Inferior parietal cortex (tissue), 1 donor: ENCODE measurements around the gene SLC22A7.

Experiments
- DNase-seq: peaks from one replicate; pipeline ENCODE4 v3.0.0-alpha.2; 2016; ENCODE audit errors: extremely low spot score

The SLC22A7 gene

DNA sequence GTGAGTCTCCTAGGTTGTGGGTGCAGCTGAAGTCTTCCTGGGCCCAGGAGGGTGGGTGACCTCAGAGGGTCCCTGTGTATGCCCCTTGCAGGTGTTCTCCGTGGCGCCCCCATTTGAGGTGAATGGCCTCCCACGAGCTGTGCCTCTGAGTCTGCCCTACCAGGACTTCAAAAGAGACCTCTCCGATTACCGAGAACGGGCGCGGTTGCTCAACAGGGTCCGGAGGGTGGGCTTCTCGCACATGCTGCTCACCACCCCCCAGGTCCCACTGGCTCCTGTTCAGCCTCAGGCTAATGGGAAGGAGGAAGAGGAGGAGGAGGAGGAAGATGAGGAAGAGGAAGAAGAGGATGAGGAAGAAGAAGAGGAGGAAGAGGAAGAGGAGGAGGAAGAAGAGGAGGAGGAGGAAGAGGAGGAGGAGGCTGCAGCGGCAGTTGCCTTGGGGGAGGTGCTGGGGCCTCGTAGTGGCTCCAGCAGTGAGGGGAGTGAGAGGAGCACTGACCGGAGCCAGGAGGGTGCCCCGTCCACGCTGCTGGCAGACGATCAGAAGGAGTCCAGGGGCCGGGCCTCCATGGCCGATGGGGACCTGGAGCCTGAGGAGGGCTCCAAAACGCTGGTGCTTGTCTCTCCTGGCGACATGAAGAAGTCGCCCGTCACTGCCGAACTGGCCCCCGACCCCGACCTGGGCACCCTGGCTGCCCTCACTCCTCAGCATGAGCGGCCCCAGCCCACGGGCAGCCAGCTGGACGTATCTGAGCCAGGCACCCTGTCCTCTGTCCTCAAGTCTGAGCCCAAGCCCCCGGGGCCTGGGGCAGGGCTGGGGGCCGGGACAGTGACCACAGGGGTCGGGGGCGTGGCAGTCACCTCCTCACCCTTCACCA is 15.2 kb upstream of the SLC22A7 start:
- DNase-seq = no peak

DNA sequence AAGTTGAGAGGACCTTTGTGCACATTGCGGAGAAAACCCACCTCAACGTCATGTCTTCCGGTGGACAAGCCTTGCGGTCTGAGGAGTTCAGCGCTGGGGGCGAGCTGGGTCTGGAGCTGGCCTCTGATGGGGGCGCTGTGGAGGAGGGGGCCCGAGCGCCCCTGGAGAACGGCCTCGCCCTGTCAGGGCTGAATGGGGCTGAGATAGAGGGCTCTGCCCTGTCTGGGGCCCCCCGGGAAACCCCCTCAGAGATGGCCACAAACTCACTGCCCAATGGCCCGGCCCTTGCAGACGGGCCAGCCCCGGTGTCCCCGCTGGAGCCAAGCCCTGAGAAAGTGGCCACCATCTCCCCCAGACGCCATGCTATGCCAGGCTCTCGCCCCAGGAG is 14.6 kb upstream of the SLC22A7 start:
- no peak for DNase-seq

DNA sequence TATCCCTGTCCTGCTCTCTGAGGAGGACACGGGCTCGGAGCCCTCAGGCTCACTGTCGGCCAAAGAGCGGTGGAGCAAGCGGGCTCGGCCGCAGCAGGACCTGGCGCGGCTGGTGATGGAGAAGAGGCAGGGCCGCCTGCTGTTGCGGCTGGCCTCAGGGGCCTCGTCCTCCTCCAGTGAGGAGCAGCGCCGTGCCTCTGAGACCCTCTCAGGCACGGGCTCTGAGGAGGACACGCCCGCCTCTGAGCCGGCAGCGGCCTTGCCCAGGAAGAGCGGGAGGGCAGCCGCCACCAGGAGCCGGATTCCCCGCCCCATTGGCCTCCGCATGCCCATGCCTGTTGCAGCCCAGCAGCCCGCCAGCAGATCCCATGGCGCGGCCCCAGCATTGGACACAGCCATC is 14.2 kb upstream of the SLC22A7 start:
- no peak for DNase-seq

DNA sequence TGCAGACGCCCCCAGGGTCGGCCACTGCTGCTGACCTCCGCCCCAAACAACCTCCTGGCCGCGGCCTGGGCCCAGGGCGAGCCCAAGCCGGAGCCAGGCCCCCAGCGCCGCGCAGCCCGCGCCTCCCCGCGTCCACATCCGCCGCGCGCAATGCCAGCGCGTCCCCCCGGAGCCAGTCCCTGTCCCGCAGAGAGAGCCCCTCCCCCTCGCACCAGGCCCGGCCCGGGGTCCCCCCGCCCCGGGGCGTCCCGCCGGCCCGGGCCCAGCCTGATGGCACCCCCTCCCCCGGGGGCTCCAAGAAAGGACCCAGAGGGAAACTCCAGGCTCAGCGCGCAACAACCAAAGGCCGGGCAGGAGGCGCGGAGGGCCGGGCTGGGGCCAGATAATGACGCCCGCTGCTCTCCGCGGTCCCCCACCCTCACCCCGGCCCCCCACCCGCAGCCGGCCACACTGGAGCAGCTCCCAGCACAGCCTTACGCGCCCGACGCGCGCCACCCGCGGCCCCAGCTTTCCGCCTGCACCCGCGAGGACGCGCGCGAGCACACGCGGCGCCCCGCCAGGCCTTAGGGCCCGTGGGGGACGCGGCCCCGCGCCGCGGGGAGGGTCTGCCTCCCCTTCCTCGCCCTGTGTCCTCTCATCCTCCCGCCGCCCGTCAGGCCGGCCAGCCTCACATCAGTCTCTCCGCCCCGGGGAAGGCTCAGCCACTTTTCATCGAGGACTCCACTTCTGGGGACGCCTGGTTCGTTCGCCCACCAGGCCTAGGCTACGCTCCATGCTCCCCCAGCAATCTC is 12.9 kb upstream of the SLC22A7 start:
- DNase-seq = no peak

DNA sequence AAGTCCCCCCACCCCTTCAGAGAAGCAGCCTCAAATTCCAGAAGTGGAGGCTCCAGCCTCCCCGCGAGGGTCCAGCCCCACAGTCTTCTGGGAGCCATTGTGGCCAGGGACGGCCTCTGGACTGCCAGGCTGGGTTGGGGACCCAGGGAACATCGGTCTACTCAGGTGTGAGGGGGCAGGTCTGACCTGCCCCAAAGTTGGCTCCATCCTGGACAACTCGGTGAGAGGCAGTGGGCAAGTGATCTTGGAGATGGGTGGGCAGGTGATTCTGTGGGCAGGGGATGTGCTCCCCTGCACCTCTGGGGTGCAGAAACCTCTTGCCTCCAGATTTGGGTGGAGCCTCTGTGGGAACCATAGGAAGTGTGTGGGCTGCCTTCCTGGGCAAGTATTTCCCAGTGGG is 12.2 kb upstream of the SLC22A7 start:
- no peak for DNase-seq

DNA sequence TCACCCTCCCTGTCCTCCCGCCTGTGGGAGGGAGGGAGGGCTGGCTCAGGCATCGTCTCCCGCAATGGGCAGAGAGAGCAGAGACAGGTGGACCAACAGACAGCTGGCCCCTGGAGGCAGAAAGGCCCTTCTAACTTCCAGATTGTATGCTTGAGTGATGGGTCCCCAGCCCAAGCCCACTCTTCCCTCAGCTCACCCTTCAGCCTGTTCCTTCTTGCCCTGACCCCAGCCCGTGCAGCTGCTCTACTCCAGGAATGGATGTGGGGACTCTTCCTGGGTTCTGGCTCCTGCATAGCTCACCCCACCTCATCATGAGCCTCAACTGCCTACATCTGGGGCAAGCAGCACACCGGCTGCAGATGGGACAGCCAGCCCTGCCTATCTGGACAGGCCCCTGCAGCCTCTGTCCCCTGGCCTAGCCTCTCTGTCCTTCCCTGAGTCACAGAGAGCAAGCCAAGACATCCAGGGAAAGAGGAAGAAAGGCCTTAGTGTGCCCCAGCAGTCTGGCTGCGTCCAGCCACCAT is 11.5 kb upstream of the SLC22A7 start:
- DNase-seq = no peak

DNA sequence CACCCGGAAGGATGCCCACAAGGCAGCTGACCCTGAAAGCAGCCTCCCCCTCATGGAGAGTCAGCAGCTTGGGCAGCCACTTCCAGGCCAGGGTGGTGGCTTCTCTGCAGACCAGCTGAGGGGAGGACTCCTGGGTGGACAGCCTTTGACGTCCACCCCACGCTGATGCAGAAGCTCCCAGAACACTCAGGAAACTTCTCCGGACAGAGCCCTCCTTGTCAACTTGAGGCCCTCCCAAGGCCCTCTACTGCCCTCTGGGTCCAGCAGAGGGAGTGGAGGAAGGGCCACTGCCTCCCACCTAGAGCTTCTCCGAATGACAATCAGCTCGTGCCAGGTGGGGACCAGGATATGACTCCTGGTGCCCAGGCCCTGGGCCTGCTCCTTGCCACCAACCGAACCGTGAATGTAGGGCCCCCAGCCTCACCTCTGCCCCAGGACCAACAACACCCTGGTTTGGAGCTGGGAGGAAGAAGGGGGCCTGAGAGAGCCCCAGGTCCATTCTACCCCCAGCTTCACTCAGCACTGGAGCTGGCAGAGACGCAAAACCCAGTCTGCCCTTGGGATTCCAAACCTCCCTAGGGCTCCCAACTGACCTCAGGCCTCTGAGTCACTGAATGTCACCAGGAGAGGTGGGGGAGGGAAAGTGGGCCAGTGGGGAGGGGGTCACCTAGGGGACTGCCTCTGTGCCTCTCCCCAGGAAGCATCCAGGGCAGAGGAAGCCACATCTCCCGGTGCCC is 10.9 kb upstream of the SLC22A7 start:
- no peak for DNase-seq

DNA sequence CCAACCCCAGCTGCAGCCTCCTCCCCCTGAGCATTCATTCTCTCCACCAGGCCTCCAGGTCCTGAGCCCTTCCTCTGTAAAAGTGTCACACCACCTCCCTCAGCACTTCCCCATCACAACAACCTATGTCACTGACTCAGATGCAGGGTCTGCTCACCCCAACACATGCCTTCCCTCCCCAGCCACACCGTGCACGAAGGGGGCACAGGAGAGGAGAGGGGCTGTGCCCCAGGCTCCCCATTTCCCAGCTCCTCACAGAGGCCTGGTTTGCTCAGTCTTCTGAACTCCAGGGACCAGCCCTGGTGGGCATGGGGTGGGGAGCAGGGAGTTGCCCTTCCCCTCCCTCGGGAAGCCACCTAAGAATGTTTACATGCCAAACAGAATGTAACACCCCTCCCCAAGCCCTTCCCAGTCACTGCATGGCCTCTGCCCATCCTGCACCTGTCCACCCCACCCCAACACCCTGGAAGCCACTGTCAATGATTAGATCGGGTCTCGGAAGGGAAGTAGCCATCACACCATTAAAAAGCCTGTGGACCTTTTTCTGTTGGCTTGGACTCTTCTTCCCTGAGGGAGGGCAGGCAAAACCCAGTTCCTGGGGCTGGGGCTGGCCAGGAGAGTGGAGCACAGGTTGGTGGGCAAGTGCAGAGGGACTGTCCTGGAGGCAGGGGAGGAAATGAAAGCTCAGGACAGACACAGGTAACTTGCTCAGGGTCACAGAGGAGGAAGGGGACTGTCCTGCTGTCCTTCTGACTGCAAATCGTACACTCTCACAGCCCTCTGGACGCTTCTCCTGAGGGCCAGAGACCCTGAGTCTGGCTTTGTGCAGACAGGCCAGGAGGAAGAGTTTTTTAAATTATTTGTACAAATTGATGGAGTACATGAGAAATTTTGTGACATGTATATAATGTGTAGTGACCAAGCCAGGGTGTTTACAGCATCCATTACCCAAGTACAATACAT is 10.1 kb upstream of the SLC22A7 start:
- DNase-seq = no peak

DNA sequence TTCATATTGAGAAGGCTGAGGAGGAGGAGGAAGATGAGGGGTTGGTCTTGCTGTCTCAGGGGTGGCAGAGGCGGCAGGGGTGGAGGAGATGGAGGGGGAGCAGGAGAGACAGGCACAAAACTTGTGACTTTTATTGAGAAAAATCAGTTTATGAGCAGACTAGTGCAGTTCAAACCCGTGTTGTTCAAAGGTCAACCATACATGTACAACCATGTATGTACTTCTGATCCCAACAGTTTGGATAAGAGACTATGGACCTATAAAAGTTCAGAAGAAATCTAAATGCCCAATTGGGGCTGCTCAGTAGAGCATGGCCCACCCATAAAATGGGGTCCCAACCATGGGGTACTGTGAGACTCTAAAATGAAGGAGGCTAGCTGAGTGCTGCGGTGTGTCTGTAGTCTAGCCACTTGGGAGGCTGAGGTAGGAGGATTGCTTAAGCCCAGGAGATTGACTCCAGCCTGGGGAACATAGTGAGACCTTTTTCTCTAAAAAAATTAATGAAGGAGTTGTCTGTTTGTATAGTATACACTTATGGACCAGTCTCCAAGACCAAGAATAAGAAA is 7.6 kb upstream of the SLC22A7 start:
- DNase-seq = no peak

DNA sequence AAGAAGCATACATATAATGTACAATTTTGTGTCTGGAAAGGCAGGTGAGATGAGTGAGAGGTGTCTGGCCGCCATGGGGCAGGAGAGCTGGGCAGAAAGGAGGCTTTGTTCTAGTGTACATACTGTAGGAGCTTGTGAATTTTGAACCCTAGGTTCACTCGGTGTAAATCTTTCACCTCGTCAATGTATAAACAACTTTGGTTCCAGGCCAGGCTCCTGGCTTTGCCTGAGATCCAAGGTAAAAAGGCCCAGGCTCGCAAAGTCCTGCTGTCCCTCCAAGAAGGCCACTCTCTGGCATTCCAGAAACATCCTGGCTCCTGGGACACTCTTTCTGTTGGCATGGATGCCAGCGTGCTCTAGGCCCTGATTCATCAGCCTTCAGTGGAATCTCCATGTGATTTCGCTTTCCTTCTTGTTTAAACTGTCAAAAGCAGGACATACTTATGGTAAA is 7.1 kb upstream of the SLC22A7 start:
- no peak for DNase-seq

DNA sequence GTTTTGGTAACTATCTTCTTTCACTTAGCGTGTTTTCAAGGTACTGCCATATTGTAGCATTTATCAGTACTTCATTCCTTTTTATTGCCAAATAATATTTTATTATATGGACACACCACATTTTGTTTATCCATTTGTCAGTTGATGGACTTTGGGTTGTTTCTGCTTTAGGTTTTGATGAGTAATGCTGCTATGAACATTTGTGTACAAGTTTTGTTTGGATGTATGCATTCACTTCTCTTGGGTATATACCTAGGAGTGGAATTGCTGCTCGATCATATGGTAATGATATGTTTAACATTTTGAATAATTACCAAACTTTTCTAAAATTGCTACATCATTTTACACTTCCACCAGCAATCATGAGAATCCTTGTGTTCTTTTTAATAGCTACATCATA is 6.4 kb upstream of the SLC22A7 start:
- DNase-seq = no peak

DNA sequence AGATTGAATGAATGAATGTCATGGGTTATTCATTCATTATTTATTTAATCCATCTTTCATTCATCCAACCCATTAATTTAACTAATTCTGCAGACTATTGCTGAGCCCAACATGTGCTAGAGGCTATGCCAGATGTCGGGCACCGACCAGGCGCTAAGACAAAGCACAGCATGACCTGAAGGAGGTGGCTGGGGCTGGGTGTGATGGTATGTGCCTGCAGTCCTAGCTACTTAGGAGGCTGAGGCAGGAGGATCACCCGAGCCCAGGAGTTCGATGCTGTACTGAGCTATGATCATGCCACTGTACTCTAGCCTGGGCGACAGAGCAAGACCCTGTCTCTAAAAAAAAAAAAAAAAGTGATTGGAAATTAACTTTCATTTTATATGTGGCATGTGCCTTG is 5.7 kb upstream of the SLC22A7 start:
- no peak for DNase-seq

DNA sequence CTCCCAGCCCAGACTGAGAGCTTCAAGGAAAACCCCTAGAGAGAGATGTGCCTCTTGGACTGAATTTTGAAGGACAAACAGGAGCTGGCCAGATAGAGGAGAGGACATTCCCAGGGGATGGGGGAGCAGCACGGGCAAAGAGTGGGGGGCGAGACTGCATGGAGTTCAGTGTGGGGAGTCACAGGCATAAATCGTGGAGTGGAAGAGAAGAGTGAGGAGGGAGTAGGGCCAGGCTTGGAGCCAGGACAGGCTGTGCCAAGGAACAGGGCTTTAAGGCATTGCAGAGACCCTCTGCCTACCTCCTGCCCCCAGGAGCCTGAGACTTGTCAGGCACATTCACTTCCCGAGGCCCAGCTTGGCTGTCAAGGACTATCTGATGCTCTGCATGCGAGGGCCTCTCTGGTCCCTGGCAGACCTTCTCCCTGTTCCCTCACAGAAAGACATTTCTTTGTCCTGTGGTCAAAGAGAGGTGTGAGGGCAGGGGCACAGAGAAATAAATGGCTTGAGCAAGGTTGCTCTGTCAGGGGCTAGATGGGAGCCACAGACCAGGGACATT is 5.2 kb upstream of the SLC22A7 start:
- DNase-seq = no peak

DNA sequence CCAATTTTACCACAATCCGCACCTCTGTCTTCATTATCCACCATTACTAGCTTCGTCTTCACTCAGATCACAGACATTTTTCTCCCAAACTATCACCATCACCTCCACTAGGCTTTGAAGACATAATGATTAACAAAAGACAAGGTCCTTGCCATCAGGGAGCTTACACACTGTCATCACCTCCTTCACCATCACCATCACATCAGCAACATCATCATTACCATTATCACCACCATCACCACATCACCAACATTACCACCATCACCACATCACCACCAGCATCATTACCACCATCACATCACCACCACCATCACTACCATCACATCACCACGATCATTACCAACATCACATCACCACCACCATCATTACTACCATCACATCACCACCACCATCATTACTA is 4.4 kb upstream of the SLC22A7 start:
- DNase-seq = no peak

DNA sequence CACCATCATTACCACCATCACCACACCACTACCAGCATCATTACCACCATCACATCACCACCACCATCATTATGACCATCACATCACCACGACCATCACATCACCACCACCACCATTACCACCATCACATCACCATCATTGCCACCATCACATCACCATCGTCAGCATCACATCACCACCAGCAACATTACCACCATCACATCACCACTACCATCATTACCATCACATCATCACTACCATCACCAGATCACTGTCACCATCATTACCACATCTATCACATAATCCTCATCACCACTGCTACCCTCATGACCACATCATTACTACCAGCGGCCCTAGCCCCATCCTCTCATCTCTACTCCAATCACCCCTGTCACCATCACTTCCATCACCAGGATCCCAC is 3.5 kb upstream of the SLC22A7 start:
- no peak for DNase-seq

DNA sequence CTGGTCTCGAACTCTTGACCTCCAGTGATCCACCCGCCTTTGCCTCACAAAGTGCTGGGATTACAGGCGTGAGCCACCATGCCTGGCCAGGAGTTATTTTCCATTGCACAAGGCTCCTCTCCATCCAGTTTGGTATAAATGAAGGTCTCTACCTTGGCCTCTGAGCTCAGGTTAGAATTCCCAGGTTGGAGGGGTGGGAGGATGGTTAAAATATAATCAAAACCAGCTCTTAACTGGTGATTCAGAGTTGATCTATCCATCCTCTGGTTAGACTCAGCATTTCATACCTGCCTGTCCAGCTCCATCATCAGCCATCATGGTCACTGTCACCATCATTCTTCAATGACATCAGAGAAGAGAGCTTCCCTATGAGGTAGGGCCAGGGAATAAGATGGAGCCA is 2.6 kb upstream of the SLC22A7 start:
- DNase-seq = no peak

DNA sequence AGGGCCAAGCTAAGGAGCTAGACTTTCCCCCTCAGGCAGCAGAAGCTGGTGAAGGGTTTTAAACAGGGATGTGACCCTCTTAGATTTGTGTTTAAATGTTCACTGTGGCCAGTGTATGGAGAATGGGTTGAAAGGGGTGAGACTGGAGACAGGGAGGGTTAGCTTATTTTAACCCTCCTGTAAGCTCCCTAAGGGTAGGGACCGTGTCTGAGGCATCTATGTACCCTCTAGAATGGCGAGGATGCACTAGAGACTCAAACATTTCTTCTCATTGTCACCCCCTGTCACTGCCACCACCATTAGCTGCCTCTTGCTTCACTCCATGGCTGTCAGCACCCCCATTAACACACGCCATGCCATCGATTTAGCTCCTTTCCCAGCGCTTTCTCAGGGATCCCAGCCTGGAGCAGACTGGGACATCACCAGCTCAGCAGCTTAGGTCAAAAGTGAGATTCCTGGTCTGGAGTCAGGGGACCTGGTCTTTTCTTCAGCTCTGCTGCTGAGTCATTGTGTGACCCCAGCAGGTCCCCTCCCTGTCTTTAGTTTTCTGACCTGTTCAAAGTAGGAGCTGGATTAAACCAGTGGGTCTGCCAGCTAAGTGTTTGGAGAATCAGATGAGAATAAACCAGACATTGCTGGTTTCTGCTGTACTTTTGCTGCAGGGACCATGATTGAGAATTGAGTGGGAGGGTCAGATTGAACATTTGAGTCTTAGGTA is 1.1 kb upstream of the SLC22A7 start:
- no peak for DNase-seq

DNA sequence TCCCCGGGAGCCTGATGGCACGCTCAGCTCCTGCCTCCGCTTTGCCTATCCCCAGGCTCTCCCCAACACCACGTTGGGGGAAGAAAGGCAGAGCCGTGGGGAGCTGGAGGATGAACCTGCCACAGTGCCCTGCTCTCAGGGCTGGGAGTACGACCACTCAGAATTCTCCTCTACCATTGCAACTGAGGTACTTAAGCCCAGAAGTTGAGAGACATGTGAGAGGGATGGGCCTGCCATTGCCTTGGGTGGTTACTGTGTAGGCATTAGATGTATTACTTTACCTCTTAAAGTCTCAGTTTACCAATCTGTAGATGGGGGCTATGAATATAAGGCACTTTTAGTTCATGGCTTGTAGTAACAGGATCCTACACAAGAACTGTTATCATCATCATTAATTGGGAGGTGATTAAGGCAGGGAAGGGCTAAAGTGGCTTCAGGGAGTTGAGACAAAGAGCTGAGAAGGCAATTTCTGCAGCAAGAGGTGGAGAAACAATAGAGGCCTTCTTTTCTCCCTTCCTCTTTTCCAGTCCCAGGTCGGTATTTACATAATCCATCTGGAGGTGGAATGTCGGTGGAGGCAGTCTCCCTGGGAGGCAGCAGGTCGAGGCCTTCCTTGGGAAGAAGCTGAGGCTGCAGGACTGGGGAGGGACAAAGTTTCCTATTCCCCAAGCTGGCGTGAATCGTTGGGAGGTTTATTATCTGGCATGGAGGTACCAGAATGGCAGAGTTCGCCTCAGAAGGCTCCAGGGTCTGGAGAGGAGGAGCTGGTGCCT is 691 bp downstream of the SLC22A7 start:
- DNase-seq = no peak
